Right atrium auricular region (tissue), 2 donors: ENCODE measurements around the gene BMPR1B. TPM values are rescaled to one million over a fixed set of nuclear protein-coding genes. Genes with fewer than 3 reads are reported as not detected.

ENCODE experiments used
- DNase-seq: peaks from one replicate; pipeline ENCODE4 v3.0.0-alpha.2; 2019; ENCODE audit warnings: low spot score
- H3K27ac ChIP-seq, 2 donors: fragments of 200-600 bp; sonication (generic); 1 replicate in 1 of 2; 2 replicates in 1 of 2; pipeline ENCODE4 v1.5.1; 2016 to 2019
- H3K27me3 ChIP-seq, 2 donors: fragments of 200-600 bp; sonication (generic); one replicate each; pipeline versions ENCODE4 v1.5.1 to v1.6.0; 2017 to 2019
- H3K36me3 ChIP-seq: fragments of 200-600 bp; sonication (generic); one replicate; pipeline ENCODE4 v1.5.1; 2016
- H3K4me1 ChIP-seq, 2 donors: fragments of 200-600 bp; sonication (generic); one replicate each; pipeline versions ENCODE4 v1.5.1 to v1.6.0; 2017 to 2019
- H3K4me3 ChIP-seq, 2 donors: fragments of 200-600 bp; sonication (generic); 1 replicate in 1 of 2; 2 replicates in 1 of 2; pipeline ENCODE4 v1.5.1; 2017 to 2019; ENCODE audit warnings: mild to moderate bottlenecking in 1 of 2, moderate library complexity in 1 of 2
- H3K9me3 ChIP-seq, 2 donors: fragments of 200-600 bp; sonication (generic); one replicate each; pipeline ENCODE4 v1.5.1; 2019
- total RNA-seq, 2 donors: library from RNA; depleted of rRNA; stranded (reverse); fragments of >200 nt; gene quantifications; one replicate each; pipeline ENCODE4 v1.1.0, GENCODE V29; 2016
- TF ChIP-seq, protein P1 (sequence below), 2 donors: fragments of 200-600 bp; sonication (generic); IDR thresholded peaks; one replicate each; pipeline ENCODE4 v1.5.1; 2019; ENCODE audit warnings: antibody characterized with exemption in 2 of 2

The BMPR1B gene
- total RNA-seq, 2 donors from 2014 or later, result 0.82 to 1.4 TPM

DNA sequence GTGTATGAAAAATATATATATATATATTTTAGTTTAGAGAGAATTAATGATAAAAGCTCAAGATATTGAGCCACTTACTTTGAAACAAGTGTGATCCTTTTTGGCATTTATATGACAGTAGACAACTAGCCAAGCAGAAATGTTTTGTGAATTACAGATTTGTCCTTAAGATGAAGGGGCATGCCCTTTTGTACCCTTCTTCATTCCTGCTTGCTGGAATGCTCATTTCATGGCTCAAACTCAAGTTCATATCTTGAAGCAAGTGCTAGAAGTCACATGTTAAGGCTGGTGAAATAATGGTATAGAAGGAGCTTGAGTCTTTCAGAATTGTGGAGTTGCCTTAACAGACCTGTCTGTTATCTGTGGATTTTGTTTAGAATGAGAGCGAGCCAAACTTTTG, 203.0 kb downstream of the BMPR1B start:
- TF ChIP-seq, protein P1, sequence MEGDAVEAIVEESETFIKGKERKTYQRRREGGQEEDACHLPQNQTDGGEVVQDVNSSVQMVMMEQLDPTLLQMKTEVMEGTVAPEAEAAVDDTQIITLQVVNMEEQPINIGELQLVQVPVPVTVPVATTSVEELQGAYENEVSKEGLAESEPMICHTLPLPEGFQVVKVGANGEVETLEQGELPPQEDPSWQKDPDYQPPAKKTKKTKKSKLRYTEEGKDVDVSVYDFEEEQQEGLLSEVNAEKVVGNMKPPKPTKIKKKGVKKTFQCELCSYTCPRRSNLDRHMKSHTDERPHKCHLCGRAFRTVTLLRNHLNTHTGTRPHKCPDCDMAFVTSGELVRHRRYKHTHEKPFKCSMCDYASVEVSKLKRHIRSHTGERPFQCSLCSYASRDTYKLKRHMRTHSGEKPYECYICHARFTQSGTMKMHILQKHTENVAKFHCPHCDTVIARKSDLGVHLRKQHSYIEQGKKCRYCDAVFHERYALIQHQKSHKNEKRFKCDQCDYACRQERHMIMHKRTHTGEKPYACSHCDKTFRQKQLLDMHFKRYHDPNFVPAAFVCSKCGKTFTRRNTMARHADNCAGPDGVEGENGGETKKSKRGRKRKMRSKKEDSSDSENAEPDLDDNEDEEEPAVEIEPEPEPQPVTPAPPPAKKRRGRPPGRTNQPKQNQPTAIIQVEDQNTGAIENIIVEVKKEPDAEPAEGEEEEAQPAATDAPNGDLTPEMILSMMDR (IDR thresholded peaks at IDR 0.05), result no peak
- no peaks in the 10 kb centered on the region for H3K27me3 ChIP-seq
- no peak overlapping the region for H3K4me3 ChIP-seq
- peaks cover 0 to 7% of the 10 kb centered on the region in 2 donors for H3K9me3 ChIP-seq
- H3K36me3 ChIP-seq, result no peaks in the 10 kb centered on the region
- no peak overlapping the region for H3K27ac ChIP-seq
- H3K4me1 ChIP-seq, result no peaks in the 10 kb centered on the region
- DNase-seq, result no peak

DNA sequence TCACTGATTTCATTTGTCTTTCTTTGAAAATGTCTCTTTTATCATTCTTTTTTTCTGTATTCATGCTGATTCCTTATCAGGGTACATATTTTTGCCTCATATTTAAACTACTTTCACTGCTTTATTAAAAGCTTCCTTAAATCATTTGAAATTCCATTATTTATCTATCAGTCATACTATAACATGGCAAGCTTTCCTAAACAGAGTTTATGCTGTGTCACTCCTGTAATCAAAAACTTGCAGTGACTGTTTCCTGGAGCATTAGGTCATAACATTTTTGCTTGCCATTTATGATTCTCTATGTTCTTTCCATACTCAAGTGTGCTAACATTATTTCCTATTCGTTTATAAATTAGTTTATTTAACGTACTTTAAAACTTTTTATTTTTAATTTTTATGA, 203.7 kb downstream of the BMPR1B start:
- Histone ChIP-seq H3K4me1 (no peaks in the 10 kb centered on the region), H3K27ac (no peak overlapping the region), H3K27me3 (no peaks in the 10 kb centered on the region), H3K36me3 (no peaks in the 10 kb centered on the region), H3K9me3 (peaks cover 0 to 7% of the 10 kb centered on the region in 2 donors), H3K4me3 (no peak overlapping the region)
- no peak for DNase-seq
- TF ChIP-seq, protein P1 (IDR thresholded peaks at IDR 0.05), result no peak

DNA sequence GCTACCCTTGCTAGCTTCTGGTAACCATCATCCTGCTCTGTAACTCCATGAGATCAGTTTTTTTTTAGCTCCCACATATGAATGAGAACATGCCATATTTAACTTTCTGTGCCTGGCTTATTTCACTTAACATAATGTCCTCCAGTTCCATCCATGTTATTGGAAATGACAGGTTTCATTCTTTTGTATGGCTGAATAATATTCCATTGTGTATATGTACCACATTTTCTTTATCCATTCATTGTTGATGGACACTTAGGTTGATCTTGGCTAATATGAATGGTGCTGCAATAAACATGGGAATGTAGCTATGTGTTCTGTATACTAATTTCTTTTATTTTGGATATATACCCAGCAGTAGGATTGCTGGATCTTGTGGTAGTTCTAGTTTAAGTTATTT, 204.7 kb downstream of the BMPR1B start:
- no peak for DNase-seq
- H3K4me3 ChIP-seq, result no peak overlapping the region

DNA sequence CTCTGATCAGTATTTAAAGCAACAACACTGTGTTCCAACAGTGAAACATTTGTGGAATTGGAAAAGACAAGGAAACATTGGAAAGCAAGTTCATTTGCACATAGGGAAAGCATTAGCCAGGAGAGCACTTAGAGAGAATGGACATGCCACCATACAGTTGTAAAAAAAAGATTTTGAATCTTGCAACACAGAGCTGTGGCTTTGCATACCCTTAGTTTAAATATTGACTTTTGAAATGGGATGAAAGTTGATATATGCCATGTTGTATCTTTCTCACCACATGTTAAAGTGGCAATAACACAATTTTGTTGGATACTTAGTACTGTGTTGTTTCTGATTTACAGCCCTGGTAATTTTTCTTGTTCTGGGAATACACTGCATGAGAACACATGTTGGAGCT, 208.1 kb downstream of the BMPR1B start:
- H3K4me1 ChIP-seq, result no peaks in the 10 kb centered on the region
- peaks cover 0 to 7% of the 10 kb centered on the region in 2 donors for H3K9me3 ChIP-seq
- no peaks in the 10 kb centered on the region for H3K36me3 ChIP-seq
- no peaks in the 10 kb centered on the region for H3K27me3 ChIP-seq
- TF ChIP-seq, protein P1 (IDR thresholded peaks at IDR 0.05), result no peak
- H3K4me3 ChIP-seq, result no peak overlapping the region
- DNase-seq, result no peak
- H3K27ac ChIP-seq, result no peak overlapping the region

More for the DNA sequence above, 204.7 kb downstream of the BMPR1B start:
- TF ChIP-seq, protein P1 (IDR thresholded peaks at IDR 0.05), result no peak
- Histone ChIP-seq H3K9me3 (peaks cover 0 to 7% of the 10 kb centered on the region in 2 donors), H3K27me3 (no peaks in the 10 kb centered on the region), H3K36me3 (no peaks in the 10 kb centered on the region), H3K27ac (no peak overlapping the region), H3K4me1 (no peaks in the 10 kb centered on the region)

DNA sequence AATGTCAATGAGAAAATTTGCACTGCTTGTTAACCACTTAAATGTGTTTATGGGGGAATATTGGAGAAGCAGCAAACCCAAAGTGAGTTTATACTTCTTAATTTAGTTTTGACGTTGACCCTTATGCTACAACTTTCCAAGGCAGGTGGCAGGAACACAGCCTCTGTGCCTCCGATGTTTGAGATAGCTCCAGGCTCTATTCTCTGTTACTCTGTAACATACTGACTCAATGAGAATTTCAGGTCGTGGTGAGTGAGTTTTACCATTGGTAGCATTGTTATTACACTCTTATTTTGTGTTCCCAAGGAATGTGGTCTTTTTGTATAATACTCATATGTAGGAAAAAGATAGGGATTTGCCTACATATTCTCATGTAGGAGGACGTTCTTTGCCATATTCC, 210.7 kb downstream of the BMPR1B start:
- Histone ChIP-seq H3K27me3 (no peaks in the 10 kb centered on the region), H3K4me1 (no peaks in the 10 kb centered on the region), H3K4me3 (no peak overlapping the region), H3K36me3 (no peaks in the 10 kb centered on the region), H3K9me3 (peaks cover 0 to 3% of the 10 kb centered on the region in 2 donors), H3K27ac (no peak overlapping the region)
- TF ChIP-seq, protein P1 (IDR thresholded peaks at IDR 0.05), result no peak
- DNase-seq, result no peak

DNA sequence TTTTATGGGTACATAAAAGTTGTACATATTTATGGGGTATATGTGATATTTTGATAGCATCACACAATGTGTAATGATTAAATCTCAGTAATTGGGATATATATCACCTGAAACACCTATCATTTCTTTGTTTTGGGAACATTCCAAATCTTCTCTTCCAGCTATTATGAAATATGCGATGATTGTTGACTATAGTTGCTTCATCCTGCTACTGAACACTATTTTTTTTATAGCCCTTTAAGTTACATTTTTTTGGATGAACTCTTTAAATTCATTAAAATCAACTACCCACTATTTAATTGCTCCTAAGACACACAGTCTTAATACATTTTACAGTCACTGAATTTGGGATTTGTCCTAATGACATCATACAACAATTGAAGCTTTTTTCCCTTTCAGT, 212.9 kb downstream of the BMPR1B start:
- Histone ChIP-seq H3K4me3 (no peak overlapping the region), H3K9me3 (no peaks in the 10 kb centered on the region), H3K27ac (no peak overlapping the region), H3K4me1 (no peaks in the 10 kb centered on the region), H3K27me3 (no peaks in the 10 kb centered on the region), H3K36me3 (no peaks in the 10 kb centered on the region)
- TF ChIP-seq, protein P1 (IDR thresholded peaks at IDR 0.05), result no peak
- DNase-seq, result no peak
